MCF 10A (cell line): ENCODE data around the gene MITF. TPM values are rescaled to one million over a fixed set of nuclear protein-coding genes. Genes with fewer than 3 reads are reported as not detected.
A peak's percentile ranks its signal among the peaks of the same experiment; 100 is the strongest.

Experiments used
- BruUV-seq: library from RNA; stranded (reverse); fragments of 400-500 nt; replicated peaks from 2 replicates; lab custom pipeline; 2021; lab: Mats Ljungman, UMichigan
- CTCF ChIA-PET: fragments of 300-600 bp; sonication (Branson Sonifier 250); formaldehyde crosslinking; extraction: SDS; loops from one replicate; lab custom pipeline; 2021; ENCODE audit warnings: antibody characterized with exemption, inconsistent platforms; lab: Yijun Ruan, JAX
- POLR2A ChIA-PET: fragments of 300-600, 350-650 bp; sonication (Branson Sonifier 250); formaldehyde crosslinking; extraction: SDS; loops from one replicate; lab custom pipeline; 2020; ENCODE audit warnings: antibody characterized with exemption, inconsistent platforms; lab: Yijun Ruan, JAX
- DNase-seq: peaks from one replicate; pipeline ENCODE4 v3.0.0-alpha.2; 2018; ENCODE audit not compliant: unreplicated experiment
- H3K27ac Mint-ChIP-seq: one replicate; pipeline ENCODE4 v1.8.0; 2022; ENCODE audit warnings: mild to moderate bottlenecking, low read depth, mixed read lengths; ENCODE audit not compliant: unreplicated experiment
- H3K27me3 Mint-ChIP-seq: one replicate; pipeline ENCODE4 v1.8.0; 2022; ENCODE audit warnings: mixed read lengths; ENCODE audit not compliant: insufficient read depth, unreplicated experiment
- H3K36me3 Mint-ChIP-seq: one replicate; pipeline ENCODE4 v1.8.0; 2022; ENCODE audit warnings: mild to moderate bottlenecking, moderate library complexity, mixed read lengths; ENCODE audit not compliant: insufficient read depth, unreplicated experiment
- H3K4me1 Mint-ChIP-seq: one replicate; pipeline ENCODE4 v1.8.0; 2022; ENCODE audit warnings: mixed read lengths; ENCODE audit not compliant: insufficient read depth, unreplicated experiment
- H3K4me3 Mint-ChIP-seq: one replicate; pipeline ENCODE4 v1.8.0; 2022; ENCODE audit warnings: mild to moderate bottlenecking, moderate library complexity, mixed read lengths; ENCODE audit not compliant: unreplicated experiment
- H3K9me3 Mint-ChIP-seq: one replicate; pipeline ENCODE4 v1.8.0; 2022; ENCODE audit warnings: mixed read lengths; ENCODE audit not compliant: unreplicated experiment
- CTCF ChIP-seq: fragments of 200-600 bp; IDR thresholded peaks from one replicate; pipeline ENCODE4 v1.8.0; 2022; ENCODE audit warnings: antibody characterized with exemption, mild to moderate bottlenecking; ENCODE audit not compliant: unreplicated experiment
- intact Hi-C: fragments of 100-400 bp; cut with micrococcal nuclease; formaldehyde crosslinking; loops from 2 replicates; pipeline ENCODE4 v1.14.1; 2022
- total RNA-seq: library from RNA; stranded (reverse); gene quantifications from 2 replicates; pipeline ENCODE4 v1.2.3, GENCODE V29; 2022

Gene MITF
- total RNA-seq, 1 experiment from 2014 or later: 16.1 TPM

GRCh38 chr3:69738859-69739203 lies 433 bp upstream of the MITF start:
- H3K27me3 Mint-ChIP-seq: peaks cover 22% of the 10 kb centered on the region
- DNase-seq: no peak
- intact Hi-C loops: loop anchor here (1.0 kb wide), 2 partner anchors 48 to 53 kb away; no protein-coding TSS in a partner anchor

DNA sequence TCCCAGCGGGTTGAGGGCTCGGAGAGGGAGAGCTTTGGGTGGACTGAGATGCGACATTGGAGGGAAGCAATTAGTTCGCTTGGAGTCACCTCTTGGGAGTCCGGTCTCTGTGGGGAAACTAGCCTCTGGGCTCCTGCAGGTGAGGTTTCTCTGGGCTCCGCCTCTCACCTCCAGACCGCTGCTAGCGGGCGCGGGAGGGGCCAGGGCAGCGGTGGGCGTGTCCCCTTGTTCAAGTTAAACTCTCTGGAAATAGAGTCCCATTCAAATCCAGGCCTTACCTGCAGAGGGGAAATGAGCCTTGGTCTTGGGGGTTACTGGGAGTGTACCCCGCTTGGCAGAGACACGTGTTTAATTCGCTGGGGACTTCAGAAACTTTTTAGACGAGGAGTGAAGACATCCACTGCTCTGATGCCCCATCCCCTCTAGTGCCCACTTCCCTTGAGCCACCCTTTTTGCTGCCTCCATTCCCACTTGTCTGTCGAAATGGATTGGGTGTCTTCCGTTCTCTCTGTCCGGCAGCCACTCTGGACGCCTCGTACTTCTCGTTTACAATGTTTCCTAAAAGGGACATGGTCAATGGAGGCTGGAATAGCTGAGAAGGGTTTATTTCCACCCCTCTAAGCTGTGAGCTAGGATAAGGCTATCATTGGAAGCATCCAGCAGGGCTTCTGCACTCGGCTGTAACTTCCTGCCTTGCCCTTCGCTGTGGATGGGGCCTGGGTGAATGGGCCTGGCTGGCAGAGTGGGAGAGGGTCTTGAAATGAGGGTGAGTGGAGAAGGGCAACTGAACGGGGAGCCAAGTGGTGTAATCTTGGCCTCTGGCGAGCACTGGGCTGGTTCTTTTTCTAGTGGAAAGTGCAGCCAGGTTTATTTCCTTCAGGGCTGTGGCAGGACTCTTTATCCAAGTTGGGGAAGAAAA lies 1.1 kb downstream of the MITF start:
- no peaks in the 10 kb centered on the region for H3K9me3 Mint-ChIP-seq
- no TSS peak for BruUV-seq
- CTCF ChIA-PET: interaction anchor here (0.6 to 2.9 kb wide), 9 partner anchors 9 to 1971 kb away, joined by 3 to 23 read pairs (median 3); partner anchors contain the start of gene TAFA4
- intact Hi-C loops: no loop called here
- peak; percentile 55 for DNase-seq
- no peak for TF ChIP-seq CTCF
- H3K27me3 Mint-ChIP-seq: peaks cover 7% of the 10 kb centered on the region
- H3K36me3 Mint-ChIP-seq: no peaks in the 10 kb centered on the region
- peaks cover 13% of the 10 kb centered on the region for H3K4me1 Mint-ChIP-seq
- H3K4me3 Mint-ChIP-seq: peak overlapping the region; percentile 75
- POLR2A ChIA-PET: interaction anchor here (1.1 to 3.3 kb wide), 17 partner anchors 9 to 540 kb away, joined by 3 to 25 read pairs (median 7); no protein-coding TSS in a partner anchor
- no peak overlapping the region for H3K27ac Mint-ChIP-seq

More at GRCh38 chr3:69738859-69739203, 433 bp upstream of the MITF start:
- Mint-ChIP-seq H3K36me3 (no peaks in the 10 kb centered on the region), H3K9me3 (no peaks in the 10 kb centered on the region), H3K4me1 (peaks cover 13% of the 10 kb centered on the region), H3K27ac (peak overlapping the region; percentile 70), H3K4me3 (peak overlapping the region; percentile 75)
- POLR2A ChIA-PET: interaction anchor here (0.6 to 3.3 kb wide), 39 partner anchors 8 to 717 kb away, joined by 3 to 25 read pairs (median 4); no protein-coding TSS in a partner anchor
- BruUV-seq: no TSS peak
- CTCF ChIA-PET: interaction anchor here (0.6 to 2.9 kb wide), 13 partner anchors 19 to 252 kb away, joined by 3 to 23 read pairs (median 3); no protein-coding TSS in a partner anchor
- TF ChIP-seq CTCF: no peak

DNA sequence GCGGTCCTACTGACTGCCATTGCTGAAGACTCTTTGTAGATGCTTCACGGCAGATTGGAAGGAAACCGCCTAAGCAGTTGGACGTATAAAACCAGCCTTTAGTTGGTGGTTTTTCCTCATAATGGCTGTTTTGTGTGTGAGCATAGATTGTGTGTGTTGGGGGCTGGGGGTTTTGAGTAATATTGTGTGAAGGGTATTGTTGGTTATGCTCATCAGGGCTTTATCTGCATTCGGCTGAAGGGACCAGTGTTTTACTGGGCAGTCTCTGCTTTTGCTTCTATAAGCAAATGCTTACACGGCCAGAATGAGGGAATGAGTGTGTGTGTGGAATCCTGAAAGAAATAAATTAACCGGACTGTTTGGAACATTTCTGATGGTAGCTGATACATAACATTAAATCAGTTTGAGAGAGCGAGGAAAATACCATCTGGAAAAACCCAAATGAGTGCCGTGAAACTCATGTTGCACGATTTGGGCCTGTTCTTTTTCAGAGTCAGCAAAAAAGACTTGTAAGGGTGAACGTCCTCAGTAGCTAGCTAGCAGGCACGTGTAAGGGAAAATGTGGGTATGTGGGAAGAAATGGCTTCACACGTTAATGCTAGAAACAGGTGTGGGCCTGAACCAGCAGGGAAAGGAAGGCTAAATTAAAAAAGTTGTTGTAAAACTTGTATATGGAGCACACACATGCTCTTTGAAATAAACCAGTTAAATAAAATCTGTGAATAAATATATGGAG lies 1.9 kb downstream of the MITF start:
- DNase-seq: no peak
- POLR2A ChIA-PET: interaction anchor here (1.1 kb wide), 1 partner anchor 89 kb away, joined by 3 read pairs; no protein-coding TSS in a partner anchor
- no peaks in the 10 kb centered on the region for H3K9me3 Mint-ChIP-seq
- BruUV-seq: TSS peak; percentile 29
- no peaks in the 10 kb centered on the region for H3K27me3 Mint-ChIP-seq
- no peaks in the 10 kb centered on the region for H3K36me3 Mint-ChIP-seq
- TF ChIP-seq CTCF: no peak
- peaks cover 13% of the 10 kb centered on the region for H3K4me1 Mint-ChIP-seq
- CTCF ChIA-PET: interaction anchor here (0.6 to 2.9 kb wide), 5 partner anchors 49 to 1970 kb away, joined by 3 to 23 read pairs (median 4); no protein-coding TSS in a partner anchor
- intact Hi-C loops: no loop called here
- no peak overlapping the region for H3K27ac Mint-ChIP-seq
- H3K4me3 Mint-ChIP-seq: no peak overlapping the region
